Stimulated activated CD8-positive, alpha-beta memory T cell treated with anti-CD3 and anti-CD28 coated beads, Interleukin-2, amount 100 ng/mL, for 48 hours (primary cell): ENCODE data around the gene UGCG.
"Not testable (repeated sequence)": the region's sequence is repeated elsewhere in the genome, so short reads cannot be mapped to it uniquely, and the experiment has no call there.

Source experiments
- DNase-seq, 2 donors: peaks; one replicate each; pipeline ENCODE4 v3.0.0-alpha.2; 2020; ENCODE audit warnings: low read depth in 2 of 2

The UGCG gene

DNA sequence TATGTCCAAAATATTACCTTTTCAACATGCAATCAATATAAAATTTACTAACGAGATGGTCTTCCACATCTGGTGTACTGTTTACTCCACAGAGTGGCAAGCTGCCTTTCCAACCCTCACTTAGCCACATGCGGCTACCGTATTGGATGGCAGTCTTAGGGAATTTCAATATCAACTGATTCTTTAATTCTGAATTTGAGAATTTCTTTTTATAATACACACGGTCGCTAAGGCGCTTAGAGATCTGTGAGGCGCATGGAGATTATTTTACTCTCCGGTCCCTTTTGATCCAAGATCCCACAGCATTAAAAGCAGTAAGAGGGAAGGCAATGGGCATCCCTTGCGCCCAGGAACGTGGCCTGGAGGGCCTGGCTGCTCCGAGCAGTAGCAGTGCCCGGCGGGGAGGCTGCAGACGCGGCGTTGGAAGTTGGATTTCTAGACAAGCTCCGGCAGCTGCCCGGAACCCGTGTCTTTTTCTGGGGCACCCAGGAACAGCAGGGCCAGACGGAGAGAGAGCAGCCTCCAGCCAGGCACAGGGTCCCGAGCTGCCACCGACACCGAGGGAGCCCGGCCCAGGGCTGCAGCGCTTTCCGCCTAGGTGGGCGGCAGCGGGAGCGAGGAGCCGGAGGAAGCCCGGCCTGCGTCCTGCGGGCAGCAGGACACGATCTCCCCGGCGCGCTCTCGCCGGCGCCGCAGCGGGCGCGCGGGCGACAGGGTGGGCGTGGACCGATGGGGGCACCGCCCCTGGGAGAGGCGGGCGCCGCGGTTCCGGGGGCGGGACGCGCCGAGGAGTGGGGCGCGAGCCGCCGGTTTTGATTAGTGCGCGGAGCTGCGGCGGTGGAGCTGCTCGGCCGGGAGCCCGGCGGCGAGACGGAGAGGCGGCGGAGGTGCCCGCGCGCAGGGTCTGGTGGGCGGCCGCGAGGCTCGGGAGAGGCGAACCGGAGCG lies at the start of gene UGCG:
UGCG (plus strand) TSS at position 819 of the 946 bp plus-strand sequence. CDS start 402 bp downstream, outside the sequence.
- DNase-seq = peak; percentile 79 to 87

DNA sequence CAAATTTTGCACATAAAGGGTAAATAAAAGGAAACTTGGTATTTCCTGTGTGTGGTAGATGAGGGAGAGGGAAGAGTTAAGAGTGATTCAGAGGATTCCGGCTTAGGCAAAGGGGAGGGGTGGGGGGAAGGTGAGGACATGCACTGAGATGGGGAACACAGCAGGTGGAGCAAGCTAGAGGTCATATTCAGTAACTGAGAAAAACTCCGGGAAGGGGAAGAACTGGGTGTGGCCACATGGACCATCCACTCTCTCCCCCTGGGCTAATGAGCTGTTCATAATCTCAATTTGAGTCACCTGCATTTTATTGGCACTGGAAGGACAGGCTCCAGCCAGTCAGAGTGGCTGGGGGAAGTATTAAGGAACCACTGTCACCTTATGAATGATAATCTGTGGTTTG lies 45.1 kb upstream of the UGCG start:
- DNase-seq = no peak

DNA sequence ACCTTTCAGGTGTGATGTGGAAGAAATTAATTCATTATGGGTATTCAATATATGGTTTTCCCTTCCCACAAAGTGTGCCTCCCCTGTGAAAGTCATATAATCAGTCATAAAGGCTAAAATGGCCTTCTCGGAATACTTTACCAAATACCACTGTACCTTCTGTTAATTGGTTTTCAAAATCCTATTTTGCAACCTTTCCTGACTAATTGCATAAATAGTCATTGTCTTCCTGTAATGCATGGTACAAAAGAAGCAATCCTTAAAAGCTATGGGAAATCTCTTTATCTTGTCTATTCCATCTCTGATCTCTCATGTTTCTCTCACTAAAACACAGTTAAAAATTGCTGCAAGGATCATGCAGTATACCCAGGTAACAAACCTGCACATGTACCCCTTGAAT lies 44.3 kb upstream of the UGCG start:
- DNase-seq = no peak

DNA sequence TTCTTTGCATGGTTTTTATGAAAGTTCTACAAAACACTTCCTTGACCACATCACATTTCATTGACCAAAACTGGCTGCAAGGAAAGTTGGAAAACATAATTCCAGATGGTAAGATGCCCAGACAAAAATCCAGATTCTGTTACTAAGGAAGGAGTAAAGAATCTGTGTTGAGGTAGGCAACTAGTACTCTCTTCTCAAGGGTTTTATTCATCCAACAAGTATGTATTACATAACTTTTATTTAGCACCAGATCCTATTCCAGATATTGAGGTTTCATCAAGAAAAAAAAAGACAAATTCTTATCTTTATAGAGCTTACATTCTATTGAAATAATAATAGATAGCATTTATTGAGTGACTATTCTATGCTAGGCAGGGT lies 43.2 kb upstream of the UGCG start:
- DNase-seq = no peak

DNA sequence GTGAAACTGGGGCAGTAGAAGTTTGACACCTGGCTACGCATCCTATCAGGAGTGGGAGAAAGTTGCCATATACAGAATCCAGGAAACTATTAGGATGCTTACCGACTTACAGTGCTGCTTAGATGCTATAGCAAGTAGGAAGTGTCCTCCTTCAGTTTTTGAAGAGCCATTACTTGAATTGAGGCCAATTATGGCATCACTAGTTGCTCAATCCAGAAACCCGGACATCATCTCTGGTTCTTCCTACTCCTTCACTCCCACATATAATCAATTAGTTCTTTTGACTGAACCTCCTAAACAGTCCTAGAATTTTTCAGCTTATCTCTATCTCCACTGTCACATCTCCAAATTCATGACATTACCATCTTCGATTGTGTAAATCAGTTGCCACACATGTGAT lies 41.8 kb upstream of the UGCG start:
- no peak for DNase-seq

DNA sequence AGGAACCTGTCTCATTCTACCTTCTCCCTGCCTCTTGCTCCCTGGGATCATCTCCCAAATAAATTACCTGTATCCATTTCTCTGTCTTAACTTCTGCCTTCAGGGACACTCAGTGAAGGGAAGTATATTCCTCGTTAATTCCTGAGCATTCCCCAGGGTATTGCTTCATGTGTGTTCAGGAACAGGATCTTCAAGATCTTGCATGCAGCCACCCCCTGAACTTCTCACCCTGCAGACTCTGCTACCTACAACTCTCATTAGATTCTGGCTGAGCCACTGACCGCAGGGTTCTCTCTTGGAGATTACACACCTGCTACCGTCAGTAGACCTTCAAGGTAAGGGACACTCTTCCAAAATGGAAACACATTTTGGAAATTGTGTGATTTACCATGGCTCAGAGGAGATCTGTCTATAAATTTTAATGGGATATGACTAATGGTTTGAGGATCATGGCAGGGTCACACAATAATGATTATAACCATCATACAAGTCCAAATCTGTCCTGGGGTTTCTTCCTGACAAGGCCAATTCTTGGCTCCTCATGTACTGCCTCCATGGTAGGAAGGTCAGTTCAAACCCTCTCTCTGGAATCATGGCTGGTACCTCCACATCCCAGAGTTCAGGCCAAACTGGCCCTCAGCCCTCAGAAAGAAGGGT lies 38.9 kb upstream of the UGCG start:
- DNase-seq = no peak

DNA sequence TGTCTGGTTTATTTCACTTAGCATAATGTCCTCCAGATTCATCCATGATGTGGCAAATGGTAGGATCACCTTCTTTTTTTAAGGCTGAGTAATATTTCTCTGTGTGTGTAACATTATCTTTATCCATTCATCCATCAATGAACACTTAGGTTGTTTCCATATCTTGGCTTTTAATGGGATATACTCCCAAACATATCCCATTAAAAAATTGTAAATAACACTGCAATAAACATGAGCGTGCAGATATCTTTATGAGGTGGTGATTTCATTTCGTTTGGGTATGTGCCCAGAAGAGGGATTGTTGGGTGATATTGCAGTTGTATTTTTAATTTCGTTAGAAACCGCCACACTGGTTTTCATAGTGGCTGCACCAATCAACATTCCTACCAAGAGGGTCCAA lies 36.2 kb upstream of the UGCG start:
- DNase-seq = no peak

DNA sequence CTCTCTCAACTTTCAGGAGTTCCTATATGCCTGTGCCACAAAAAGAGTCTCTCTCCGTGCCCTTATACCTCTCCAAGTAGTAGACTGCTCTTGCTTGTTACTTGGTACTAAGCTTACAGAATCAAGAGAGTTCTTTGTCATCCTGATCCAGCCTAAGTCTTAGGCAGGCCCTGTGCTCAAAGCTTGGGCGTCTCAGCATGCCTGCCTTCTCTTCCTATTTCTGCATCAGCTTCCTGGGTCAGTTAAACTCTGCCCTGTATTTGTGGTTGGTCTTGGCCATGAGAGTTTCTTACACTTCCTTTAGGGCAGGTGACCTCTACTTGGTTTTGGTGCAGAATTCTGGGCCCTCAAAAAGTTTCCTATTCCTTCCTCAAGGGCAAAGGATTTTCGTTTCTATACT lies 33.0 kb upstream of the UGCG start:
- no peak for DNase-seq

DNA sequence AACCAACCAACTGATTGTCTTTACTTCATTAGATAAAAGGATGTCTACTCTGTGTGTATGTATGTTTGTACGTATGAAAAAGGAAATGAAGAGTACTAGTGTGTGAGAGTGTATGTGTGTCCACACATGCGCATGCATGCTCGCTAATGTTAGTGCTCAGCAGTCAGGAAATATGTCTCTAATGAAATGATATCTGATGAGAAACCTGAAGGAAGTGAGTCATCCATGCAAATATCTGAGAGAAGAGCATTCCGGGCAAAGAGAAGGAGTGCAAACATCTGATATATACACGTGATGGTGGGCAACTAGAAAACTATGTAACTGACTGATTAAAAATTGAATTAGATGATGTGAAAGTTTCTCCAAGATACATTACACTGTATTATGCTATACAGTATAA lies 29.6 kb upstream of the UGCG start:
- DNase-seq = no peak

DNA sequence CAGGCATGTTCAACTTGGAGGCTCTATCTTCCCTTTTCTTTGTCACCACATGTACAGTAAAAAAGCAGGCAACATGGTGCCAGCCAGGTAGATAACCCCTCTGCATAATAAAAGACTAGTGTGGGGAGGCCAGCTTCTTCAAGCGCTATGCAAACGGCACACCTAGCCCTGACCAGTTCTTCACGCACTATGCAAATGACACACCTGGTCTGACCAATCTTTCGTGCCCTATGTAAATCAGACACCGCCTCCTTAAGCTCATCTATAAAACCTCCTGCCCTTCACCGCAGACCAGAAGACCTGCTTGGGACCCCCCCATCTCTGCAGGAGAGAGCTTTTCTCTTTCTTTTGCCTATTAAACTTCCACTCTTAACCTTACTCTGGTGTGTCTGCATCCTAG lies 28.1 kb upstream of the UGCG start:
- no peak for DNase-seq

DNA sequence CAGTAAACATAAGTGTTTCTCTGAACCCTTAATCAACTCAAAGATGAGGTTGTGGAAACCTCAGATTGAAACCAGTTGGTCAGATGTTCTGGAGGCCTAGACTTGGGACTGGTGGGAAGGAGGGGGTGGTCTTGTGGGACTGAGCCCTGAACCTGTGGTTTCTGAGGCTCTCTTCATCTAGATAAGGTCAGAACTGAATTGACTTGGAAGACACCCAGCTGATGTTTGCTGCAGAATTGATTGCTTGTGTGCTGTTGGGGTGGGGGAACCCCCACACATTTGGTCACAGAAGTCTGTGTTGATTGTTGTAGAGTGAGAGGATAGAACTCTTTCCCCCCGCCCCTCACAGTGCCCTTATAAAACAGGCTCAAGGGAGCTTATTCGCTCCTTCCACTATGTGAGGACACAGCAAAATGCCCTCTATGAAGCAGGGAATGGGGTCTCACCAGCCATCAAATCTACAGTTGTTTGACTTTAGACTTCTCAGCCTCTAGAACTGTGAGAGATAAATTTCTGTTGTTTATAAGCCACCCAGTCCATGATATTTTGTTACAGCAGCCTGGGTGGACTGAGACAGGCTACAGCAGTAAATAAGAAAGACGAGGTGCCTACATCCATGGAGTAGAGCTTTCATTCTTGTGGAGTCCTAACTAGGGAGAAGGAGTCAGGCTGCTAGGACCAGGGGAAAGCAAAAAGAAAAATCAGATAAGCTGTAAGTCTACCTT lies 25.7 kb upstream of the UGCG start:
- DNase-seq = peak; percentile 22 to 30

DNA sequence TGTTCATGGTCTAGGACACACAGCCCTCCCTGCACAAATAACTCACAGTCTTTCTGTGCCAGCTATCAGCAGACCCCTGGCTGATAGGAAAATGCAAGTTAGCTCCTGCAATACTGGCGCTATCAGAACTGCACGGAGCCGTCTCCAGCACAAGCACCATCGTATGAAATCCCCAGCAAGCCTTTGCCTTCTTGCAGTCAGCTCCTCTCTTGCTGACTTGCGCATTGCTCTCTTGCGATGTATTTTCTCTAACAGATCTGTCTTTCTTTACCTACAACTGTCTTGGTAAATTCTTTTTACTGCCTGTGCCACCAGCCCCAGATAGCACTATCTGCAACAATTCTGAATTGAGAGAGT lies 25.1 kb upstream of the UGCG start:
- DNase-seq = no peak

DNA sequence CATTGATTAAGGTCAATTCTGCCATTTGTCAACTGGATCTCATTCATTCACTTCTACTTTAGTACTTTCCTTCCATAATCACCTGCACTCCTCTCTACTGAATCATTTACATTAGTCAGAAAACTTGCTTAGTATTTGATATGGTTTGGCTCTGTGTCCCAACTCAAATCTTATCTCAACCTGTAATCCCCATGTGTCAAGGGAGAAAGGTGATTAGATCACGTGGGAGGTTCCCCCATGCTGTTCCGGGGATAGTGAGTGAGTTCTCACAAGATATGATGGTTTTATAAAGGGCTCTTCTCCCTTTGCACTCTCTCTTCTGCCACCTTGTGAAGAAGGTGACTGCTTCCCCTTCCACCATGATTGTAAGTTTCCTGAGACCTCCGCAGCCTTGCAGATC lies 23.7 kb upstream of the UGCG start:
- no peak for DNase-seq

DNA sequence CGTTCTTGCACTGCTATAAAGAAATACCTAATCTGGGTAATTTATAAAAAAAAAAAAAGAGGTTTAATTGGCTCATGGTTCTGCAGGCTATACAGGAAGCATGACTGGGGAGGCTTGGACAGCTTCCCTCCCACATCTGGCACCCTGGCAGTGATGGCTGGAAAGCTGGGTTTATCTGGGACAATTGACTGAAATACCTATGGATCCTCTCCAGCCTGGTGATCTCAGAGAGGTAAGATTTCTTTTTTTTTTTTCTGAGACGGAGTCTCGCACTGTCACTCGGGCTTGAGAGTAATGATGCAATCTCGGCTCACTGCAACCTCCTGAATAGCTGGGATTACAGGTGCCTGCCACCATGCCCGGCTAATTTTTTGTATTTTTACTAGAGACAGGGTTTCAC lies 22.7 kb upstream of the UGCG start:
- DNase-seq = no peak

DNA sequence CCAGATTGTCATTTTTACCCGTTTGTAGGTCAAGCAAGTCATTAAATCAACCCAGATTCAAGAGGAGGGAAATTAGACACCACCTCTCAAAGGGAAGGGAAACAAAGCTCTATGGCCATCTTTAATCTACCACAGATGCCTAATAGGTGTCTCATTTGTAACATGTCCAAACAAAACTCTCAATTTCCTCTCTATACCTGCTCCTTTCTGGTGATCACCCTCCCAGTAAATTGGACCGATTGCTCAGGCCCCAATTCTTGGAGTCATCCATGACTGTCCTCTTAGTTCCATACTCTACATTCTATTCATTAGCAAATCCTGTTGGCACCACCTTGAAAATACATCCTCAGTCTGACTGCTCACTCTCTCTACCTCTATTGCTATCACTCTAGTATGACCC lies 22.1 kb upstream of the UGCG start:
- no peak for DNase-seq

DNA sequence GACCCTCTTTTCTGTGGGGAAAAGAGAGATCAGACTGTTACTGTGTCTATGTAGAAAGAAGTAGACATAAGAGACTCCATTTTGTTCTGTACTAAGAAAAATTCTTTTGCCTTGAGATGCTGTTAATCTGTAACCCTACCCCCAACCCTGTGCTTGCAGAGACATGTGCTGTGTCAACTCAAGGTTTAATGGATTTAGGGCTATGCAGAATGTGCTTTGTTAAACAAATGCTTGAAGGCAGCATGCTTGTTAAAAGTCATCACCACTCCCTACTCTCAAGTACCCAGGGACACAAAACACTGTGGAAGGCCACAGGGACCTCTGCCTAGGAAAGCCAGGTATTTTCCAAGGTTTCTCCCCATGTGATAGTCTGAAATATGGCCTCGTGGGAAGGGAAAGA lies 21.3 kb upstream of the UGCG start:
- not testable (repeated sequence) for DNase-seq

DNA sequence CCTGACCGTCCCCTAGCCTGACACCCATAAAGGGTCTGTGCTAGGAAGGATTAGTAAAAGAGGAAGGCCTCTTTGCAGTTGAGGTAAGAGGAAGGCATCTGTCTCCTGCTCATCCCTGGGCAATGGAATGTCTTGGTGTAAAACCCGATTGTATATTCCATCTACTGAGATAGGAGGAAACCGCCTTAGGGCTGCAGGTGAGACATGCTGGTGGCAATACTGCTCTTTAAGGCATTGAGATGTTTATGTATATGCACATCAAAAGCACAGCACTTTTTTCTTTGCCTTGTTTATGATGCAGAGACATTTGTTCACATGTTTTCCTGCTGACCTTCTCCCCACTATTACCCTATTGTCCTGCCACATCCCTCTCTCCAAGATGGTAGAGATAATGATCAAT lies 20.9 kb upstream of the UGCG start:
- DNase-seq = not testable (repeated sequence)

DNA sequence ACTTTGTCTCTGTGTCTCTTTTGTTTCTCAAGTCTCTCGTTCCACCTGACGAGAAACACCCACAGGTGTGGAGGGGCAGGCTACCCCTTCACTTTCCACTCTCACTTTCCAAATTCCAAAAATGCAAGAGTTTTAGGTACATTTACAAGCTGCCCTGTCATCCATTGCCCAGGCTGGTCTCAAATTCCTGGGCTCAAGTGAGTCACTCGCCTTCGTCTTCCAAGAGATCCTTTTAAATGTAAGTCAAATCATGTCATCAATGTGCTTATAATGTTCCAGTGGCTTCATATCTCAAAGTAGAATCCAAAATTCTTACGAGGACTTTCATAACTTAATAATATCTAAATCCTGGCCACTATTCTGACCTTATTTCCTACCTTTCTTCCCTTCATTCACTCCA lies 20.4 kb upstream of the UGCG start:
- DNase-seq = no peak

DNA sequence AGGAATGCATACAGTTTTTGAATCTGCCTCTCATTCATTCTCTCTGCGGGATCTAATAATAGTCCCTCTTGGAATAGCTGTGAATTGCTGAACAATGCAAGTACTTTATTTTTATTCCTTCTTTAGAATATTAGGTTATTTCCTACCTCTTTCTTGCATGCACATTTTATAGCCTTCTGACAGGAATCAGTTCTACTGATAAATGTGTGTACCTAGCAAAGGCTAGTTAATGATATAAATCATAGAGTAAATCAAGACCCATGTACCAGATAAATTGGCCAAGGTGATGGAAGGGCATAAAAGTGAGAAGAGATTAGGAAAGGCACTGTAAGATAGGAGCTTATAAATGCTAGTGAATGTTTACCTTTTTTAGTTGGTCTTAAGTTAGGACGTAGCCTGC lies 19.2 kb upstream of the UGCG start:
- no peak for DNase-seq

DNA sequence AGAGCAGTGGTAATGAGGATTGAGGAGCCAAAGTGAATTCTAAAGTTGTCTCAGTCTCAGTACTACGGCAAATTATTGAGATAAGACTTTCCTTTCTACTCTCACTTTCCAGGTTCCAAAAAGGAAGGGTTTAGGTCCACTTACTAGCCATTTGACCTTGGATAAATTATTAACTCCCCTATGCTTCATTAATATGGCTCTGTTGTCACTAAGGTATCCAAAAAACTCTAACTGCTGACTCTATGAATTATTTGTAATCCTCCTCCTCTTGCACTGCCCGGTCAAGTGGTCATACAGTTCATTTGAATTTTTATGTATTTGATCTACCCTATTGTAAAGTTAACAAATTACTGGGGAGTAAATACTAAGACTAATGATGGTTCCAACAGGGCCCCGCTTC lies 17.7 kb upstream of the UGCG start:
- DNase-seq = no peak

DNA sequence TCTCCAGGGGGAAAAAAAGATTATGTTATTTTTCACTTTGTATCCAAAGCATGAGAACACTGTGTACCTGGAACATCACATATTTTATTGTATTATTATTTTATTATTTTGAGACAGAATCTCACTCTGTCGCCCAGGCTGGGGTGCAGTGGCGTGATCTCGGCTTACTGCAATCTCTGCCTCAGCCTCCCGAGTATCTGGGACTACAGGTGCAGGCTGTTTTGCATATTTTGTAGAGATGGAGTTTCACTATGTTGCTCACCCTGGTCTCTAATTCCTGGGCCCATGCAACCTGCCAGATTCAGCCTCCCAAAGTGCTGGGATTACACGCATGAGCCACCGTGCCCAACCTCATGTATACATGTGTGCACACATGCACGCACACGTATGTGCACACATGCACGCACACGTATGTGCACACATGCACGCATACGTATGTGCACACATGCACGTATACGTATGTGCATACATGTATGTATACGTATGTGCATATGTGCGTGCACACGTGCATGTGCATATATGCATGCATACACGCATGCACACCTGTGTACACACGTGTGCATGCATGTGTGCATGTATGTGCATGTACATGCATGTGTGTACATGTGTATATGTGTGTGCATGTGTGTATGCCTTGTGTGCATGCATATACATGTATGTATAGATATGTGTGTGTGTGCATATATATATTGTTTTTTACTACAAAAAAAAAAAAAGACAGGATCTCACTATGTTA lies 9.5 kb upstream of the UGCG start:
- DNase-seq = no peak

DNA sequence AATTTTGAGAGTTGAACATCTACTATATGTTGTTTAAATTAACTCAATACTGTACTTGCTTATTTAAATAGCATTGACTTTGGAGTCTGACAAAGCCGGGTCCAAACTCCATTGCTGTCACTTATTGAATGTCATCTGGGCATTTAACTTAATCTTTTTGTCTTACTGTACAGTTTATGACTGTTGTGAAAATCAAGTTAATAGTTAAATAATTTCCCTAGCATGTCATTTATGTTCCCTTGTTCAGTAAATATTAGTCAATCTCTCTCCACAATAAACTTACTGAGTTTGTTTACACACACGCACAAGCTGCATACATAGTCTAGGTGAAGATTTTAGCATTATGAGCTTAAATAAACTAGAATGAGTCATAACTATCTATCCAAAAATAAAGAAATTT lies 6.3 kb upstream of the UGCG start:
- no peak for DNase-seq
